ENCODE measurements around the gene C1orf21.

DNA sequence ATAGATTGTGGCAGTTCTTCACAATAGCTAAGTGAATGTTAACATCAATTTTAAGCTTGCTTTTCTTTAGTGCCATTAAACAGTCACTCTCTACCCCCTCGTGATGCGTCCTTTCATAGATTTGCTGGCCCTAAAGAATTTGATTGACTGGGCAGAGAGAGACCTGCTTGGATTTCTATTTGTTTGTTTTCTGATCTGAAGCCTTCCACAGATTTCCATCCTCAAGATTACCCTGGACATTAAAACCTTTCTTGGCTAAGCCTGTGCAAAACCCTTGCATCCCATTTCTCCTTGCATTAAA lies 17.8 kb downstream of the C1orf21 start:
- TF ChIP-seq, protein P1, sequence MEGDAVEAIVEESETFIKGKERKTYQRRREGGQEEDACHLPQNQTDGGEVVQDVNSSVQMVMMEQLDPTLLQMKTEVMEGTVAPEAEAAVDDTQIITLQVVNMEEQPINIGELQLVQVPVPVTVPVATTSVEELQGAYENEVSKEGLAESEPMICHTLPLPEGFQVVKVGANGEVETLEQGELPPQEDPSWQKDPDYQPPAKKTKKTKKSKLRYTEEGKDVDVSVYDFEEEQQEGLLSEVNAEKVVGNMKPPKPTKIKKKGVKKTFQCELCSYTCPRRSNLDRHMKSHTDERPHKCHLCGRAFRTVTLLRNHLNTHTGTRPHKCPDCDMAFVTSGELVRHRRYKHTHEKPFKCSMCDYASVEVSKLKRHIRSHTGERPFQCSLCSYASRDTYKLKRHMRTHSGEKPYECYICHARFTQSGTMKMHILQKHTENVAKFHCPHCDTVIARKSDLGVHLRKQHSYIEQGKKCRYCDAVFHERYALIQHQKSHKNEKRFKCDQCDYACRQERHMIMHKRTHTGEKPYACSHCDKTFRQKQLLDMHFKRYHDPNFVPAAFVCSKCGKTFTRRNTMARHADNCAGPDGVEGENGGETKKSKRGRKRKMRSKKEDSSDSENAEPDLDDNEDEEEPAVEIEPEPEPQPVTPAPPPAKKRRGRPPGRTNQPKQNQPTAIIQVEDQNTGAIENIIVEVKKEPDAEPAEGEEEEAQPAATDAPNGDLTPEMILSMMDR (IDR thresholded peaks at IDR 0.05; ENCODE audit: low read depth, low read length, poor library complexity, severe bottlenecking): no peak
- no peak for TF ChIP-seq EZH2phosphoT487 (IDR thresholded peaks at IDR 0.05; ENCODE audit: borderline replicate concordance, low read length)

Measured in DOHH2 (cell line).